Body of pancreas (tissue), 4 donors: ENCODE measurements around the gene MAPK13. TPM values are rescaled to one million over a fixed set of nuclear protein-coding genes. Genes with fewer than 3 reads are reported as not detected.

Source experiments
- ATAC-seq: fragments of 150-250 bp; one replicate; pipeline ENCODE4 v1.9.1; 2016
- DNase-seq, 4 donors: peaks; one replicate each; pipeline ENCODE4 v3.0.0-alpha.2; 2019
- H3K27ac ChIP-seq, 4 donors: fragments of 200-600 bp; sonication (generic); 1 replicate in 3 of 4; 2 replicates in 1 of 4; pipeline versions ENCODE4 v1.5.1 to v1.6.1; 2016 to 2019; ENCODE audit warnings: mild to moderate bottlenecking in 1 of 4, mixed read lengths in 1 of 4, moderate library complexity in 1 of 4
- H3K27me3 ChIP-seq, 2 donors: fragments of 200-600 bp; sonication (generic); one replicate each; pipeline ENCODE4 v1.6.0; 2016; ENCODE audit warnings: mild to moderate bottlenecking in 1 of 2
- H3K36me3 ChIP-seq, 2 donors: fragments of 200-600 bp; sonication (generic); replicated peaks in 1 of 2; 2 replicates each; pipeline ENCODE4 v1.5.1; 2016; ENCODE audit warnings: low read depth in 2 of 2; ENCODE audit not compliant: insufficient read depth in 1 of 2
- H3K4me1 ChIP-seq: fragments of 200-600 bp; sonication (generic); one replicate; pipeline ENCODE4 v1.6.0; 2016
- H3K4me3 ChIP-seq, 2 donors: fragments of 200-600 bp; sonication (generic); 1 replicate in 1 of 2; 2 replicates in 1 of 2; pipeline ENCODE4 v1.5.1; 2016 to 2019
- H3K9me3 ChIP-seq, 3 donors: fragments of 200-600 bp; sonication (generic); 1 replicate in 2 of 3; 2 replicates in 1 of 3; pipeline ENCODE4 v1.5.1; 2016
- CTCF ChIP-seq, 7 experiments: fragments of 450-650 bp in 4 of 7; fragments of 200-600 bp in 3 of 7; sonication (generic) in 3 of 7; IDR thresholded peaks; one replicate each; pipeline ENCODE4 v1.5.1; 2016 to 2019; ENCODE audit warnings: antibody characterized with exemption in 7 of 7
- POLR2A ChIP-seq, 3 donors: fragments of 450-650 bp; IDR thresholded peaks; one replicate each; pipeline ENCODE4 v1.6.1; 2016; ENCODE audit warnings: antibody characterized with exemption in 3 of 3, mild to moderate bottlenecking in 2 of 3
- WGBS, 2 donors: methylation state at CpG; one replicate each; pipeline ENCODE4 v1.1.5; 2017; 5-methylcytosine and 5-hydroxymethylcytosine counted together
- intact Hi-C: fragments of 100-400 bp; cut with DNase I; formaldehyde crosslinking; loops from one replicate; pipeline ENCODE4 v1.15.1; 2023
- total RNA-seq, 2 donors: library from RNA; depleted of rRNA; stranded (reverse); fragments of >200 nt; gene quantifications; one replicate each; pipeline ENCODE4 v1.1.0, GENCODE V29; 2016

MAPK13 gene
- total RNA-seq, 2 donors from 2014 or later = 32.2 to 37.9 TPM

- DNase-seq (no peak), ATAC-seq (no peak)
- Histone ChIP-seq H3K27ac (no peak overlapping the region), H3K9me3 (no peaks in the 10 kb centered on the region), H3K4me3 (no peak overlapping the region), H3K36me3 (no peaks in the 10 kb centered on the region), H3K4me1 (no peaks in the 10 kb centered on the region), H3K27me3 (no peaks in the 10 kb centered on the region)
- intact Hi-C loops = no loop called here
- TF ChIP-seq CTCF (IDR thresholded peaks at IDR 0.05) (no peak), POLR2A (IDR thresholded peaks at IDR 0.05) (no peak)
Measured at GRCh38 chr6:36149476-36149875, 19.2 kb downstream of the MAPK13 start.

- WGBS, 2 donors = 53 to 67% methylated on average over 3 of the region's 3 CpGs
Measured at GRCh38 chr6:36150283-36150682, 20.0 kb downstream of the MAPK13 start.

GRCh38 chr6:36154286-36154685 lies 24.0 kb downstream of the MAPK13 start:
- Histone ChIP-seq H3K4me3 (no peak overlapping the region), H3K27ac (no peak overlapping the region), H3K4me1 (no peaks in the 10 kb centered on the region), H3K27me3 (no peaks in the 10 kb centered on the region), H3K9me3 (no peaks in the 10 kb centered on the region), H3K36me3 (no peaks in the 10 kb centered on the region)
- no peak for DNase-seq
- TF ChIP-seq POLR2A (IDR thresholded peaks at IDR 0.05) (no peak), CTCF (IDR thresholded peaks at IDR 0.05) (no peak)
- no peak for ATAC-seq
- WGBS, 2 donors = 92 to 96% methylated on average over 2 of the region's 2 CpGs
- intact Hi-C loops = no loop called here

More at GRCh38 chr6:36150283-36150682, 20.0 kb downstream of the MAPK13 start:
- H3K27me3 ChIP-seq = no peaks in the 10 kb centered on the region
- no peaks in the 10 kb centered on the region for H3K36me3 ChIP-seq
- no peak overlapping the region for H3K4me3 ChIP-seq
- H3K27ac ChIP-seq = no peak overlapping the region
- no peaks in the 10 kb centered on the region for H3K9me3 ChIP-seq
- no peak for DNase-seq
- TF ChIP-seq CTCF (IDR thresholded peaks at IDR 0.05) = no peak
- no peak for TF ChIP-seq POLR2A (IDR thresholded peaks at IDR 0.05)
- no peaks in the 10 kb centered on the region for H3K4me1 ChIP-seq
- no peak for ATAC-seq
- intact Hi-C loops = no loop called here

- WGBS, 2 donors = 100% methylated on average over 2 of the region's 2 CpGs
- TF ChIP-seq POLR2A (IDR thresholded peaks at IDR 0.05) (no peak), CTCF (IDR thresholded peaks at IDR 0.05) (no peak)
- H3K9me3 ChIP-seq = no peaks in the 10 kb centered on the region
- H3K27me3 ChIP-seq = no peaks in the 10 kb centered on the region
- no peak overlapping the region for H3K27ac ChIP-seq
- H3K4me1 ChIP-seq = no peaks in the 10 kb centered on the region
- H3K36me3 ChIP-seq = no peaks in the 10 kb centered on the region
- ATAC-seq (no peak), DNase-seq (no peak)
- intact Hi-C loops = no loop called here
- no peak overlapping the region for H3K4me3 ChIP-seq
Measured at GRCh38 chr6:36155662-36156061, 25.3 kb downstream of the MAPK13 start.

GRCh38 chr6:36160147-36160760 lies 29.9 kb downstream of the MAPK13 start:
- Histone ChIP-seq H3K4me3 (no peak overlapping the region), H3K27me3 (no peaks in the 10 kb centered on the region), H3K4me1 (no peaks in the 10 kb centered on the region), H3K36me3 (no peaks in the 10 kb centered on the region), H3K9me3 (no peaks in the 10 kb centered on the region), H3K27ac (no peak overlapping the region)
- intact Hi-C loops = no loop called here
- 90 to 92% methylated on average over 4 of the region's 4 CpGs for WGBS, 2 donors
- no peak for TF ChIP-seq POLR2A (IDR thresholded peaks at IDR 0.05)
- no peak for TF ChIP-seq CTCF (IDR thresholded peaks at IDR 0.05)
- ATAC-seq (no peak), DNase-seq (no peak)
